ENCODE measurements around the gene HMGCLL1.

The HMGCLL1 gene

DNA sequence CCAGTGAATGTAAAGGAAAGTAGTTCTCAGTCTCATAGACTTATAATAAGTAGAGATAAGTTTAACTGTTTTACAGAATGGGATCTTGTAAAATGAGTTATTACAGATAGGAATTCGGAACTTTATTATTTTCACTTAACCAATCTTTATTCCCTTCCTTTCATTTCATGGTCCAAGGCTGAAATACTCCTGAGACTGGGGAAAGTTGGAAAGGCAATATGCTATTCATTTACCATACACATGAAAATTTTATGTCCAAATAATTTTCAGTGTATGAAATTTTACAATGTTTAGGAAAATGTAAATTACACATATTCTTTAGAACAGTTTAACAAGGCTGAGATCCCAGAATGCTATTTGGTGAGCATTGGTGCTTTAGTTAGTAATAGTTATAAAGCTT, 62.3 kb downstream of the HMGCLL1 start:
- H3K4me3 ChIP-seq (replicated peaks; ENCODE audit: insufficient read depth, low read length), result no peak overlapping the region
- no peak for DNase-seq (ENCODE audit: low read depth in 1 of 2, low spot score in 1 of 2)
- no peak overlapping the region for H3K27ac ChIP-seq (replicated peaks)
- no peaks in the 10 kb centered on the region for H3K27me3 ChIP-seq (ENCODE audit: insufficient read depth, poor library complexity, severe bottlenecking)
- TF ChIP-seq, protein P1, sequence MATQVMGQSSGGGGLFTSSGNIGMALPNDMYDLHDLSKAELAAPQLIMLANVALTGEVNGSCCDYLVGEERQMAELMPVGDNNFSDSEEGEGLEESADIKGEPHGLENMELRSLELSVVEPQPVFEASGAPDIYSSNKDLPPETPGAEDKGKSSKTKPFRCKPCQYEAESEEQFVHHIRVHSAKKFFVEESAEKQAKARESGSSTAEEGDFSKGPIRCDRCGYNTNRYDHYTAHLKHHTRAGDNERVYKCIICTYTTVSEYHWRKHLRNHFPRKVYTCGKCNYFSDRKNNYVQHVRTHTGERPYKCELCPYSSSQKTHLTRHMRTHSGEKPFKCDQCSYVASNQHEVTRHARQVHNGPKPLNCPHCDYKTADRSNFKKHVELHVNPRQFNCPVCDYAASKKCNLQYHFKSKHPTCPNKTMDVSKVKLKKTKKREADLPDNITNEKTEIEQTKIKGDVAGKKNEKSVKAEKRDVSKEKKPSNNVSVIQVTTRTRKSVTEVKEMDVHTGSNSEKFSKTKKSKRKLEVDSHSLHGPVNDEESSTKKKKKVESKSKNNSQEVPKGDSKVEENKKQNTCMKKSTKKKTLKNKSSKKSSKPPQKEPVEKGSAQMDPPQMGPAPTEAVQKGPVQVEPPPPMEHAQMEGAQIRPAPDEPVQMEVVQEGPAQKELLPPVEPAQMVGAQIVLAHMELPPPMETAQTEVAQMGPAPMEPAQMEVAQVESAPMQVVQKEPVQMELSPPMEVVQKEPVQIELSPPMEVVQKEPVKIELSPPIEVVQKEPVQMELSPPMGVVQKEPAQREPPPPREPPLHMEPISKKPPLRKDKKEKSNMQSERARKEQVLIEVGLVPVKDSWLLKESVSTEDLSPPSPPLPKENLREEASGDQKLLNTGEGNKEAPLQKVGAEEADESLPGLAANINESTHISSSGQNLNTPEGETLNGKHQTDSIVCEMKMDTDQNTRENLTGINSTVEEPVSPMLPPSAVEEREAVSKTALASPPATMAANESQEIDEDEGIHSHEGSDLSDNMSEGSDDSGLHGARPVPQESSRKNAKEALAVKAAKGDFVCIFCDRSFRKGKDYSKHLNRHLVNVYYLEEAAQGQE (IDR thresholded peaks at IDR 0.05; ENCODE audit: insufficient replicate concordance, low read depth), result no peak
- TF ChIP-seq SPI1 (IDR thresholded peaks at IDR 0.05; ENCODE audit: borderline replicate concordance, low read depth) (no peak), GABPA (IDR thresholded peaks at IDR 0.05; ENCODE audit: low read depth) (no peak), POLR2AphosphoS5 (IDR thresholded peaks at IDR 0.05; ENCODE audit: low read depth) (no peak)
- TF ChIP-seq, protein P2, sequence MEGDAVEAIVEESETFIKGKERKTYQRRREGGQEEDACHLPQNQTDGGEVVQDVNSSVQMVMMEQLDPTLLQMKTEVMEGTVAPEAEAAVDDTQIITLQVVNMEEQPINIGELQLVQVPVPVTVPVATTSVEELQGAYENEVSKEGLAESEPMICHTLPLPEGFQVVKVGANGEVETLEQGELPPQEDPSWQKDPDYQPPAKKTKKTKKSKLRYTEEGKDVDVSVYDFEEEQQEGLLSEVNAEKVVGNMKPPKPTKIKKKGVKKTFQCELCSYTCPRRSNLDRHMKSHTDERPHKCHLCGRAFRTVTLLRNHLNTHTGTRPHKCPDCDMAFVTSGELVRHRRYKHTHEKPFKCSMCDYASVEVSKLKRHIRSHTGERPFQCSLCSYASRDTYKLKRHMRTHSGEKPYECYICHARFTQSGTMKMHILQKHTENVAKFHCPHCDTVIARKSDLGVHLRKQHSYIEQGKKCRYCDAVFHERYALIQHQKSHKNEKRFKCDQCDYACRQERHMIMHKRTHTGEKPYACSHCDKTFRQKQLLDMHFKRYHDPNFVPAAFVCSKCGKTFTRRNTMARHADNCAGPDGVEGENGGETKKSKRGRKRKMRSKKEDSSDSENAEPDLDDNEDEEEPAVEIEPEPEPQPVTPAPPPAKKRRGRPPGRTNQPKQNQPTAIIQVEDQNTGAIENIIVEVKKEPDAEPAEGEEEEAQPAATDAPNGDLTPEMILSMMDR (IDR thresholded peaks at IDR 0.05; ENCODE audit: insufficient read depth, low read length), result no peak

DNA sequence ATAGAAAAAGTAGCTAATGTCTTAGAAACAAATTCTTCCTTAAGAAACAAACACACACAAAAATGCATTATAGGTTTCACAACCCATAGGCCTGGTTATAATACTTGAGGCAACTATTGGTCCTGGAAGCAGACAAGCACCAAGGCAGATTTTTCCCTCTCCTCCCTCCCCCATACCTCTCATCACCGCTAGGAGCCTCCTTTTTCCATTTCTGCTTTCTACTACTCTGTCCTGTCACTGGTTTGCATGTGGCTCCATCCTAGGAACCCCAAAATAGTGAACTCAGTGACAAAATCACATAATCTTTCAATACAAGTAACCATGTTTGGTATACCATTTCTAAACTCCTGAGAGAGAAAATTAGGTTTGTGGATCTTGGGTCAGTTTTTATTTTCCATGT, 66.1 kb downstream of the HMGCLL1 start:
- DNase-seq (ENCODE audit: low read depth in 1 of 2, low spot score in 1 of 2), result no peak
- Histone ChIP-seq H3K27me3 (ENCODE audit: insufficient read depth, poor library complexity, severe bottlenecking) (no peaks in the 10 kb centered on the region), H3K27ac (replicated peaks) (no peak overlapping the region), H3K4me3 (replicated peaks; ENCODE audit: insufficient read depth, low read length) (no peak overlapping the region)
- TF ChIP-seq POLR2AphosphoS5 (IDR thresholded peaks at IDR 0.05; ENCODE audit: low read depth) (no peak), SPI1 (IDR thresholded peaks at IDR 0.05; ENCODE audit: borderline replicate concordance, low read depth) (no peak), GABPA (IDR thresholded peaks at IDR 0.05; ENCODE audit: low read depth) (no peak)
- TF ChIP-seq, protein P1 (IDR thresholded peaks at IDR 0.05; ENCODE audit: insufficient replicate concordance, low read depth), result no peak
- TF ChIP-seq, protein P2 (IDR thresholded peaks at IDR 0.05; ENCODE audit: insufficient read depth, low read length), result no peak

DNA sequence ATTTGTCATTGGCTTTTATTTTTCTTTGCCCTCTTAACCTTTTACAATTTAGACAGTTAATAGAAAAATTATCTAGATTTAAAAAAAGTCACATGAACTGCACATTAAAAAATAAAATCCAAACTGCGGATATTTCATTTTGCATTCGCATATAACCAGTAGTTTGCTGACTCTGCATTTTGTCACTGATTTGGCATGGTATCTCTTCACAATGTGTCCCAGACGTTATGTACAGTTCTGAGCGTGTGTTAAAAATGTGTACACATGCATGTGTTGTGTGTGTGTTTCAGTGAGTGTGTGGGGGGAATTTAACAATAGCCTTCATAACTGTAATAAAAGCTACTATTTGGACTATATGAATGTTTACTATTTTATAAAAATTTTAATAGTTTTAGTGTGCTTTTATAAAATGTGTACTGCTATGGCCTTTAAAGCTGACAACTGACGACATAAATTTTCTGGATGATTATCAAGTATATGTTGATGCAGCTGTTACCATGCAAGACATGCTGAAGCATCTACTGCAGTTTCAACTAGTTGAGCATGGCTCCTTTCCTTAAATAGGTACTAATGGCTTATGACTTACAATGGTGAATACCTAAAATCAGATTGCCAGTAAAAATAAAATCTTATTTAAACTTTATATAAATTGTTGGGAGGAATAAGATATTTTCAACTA, 67.7 kb downstream of the HMGCLL1 start:
- no peak for DNase-seq (ENCODE audit: low read depth in 1 of 2, low spot score in 1 of 2)
- H3K27me3 ChIP-seq (ENCODE audit: insufficient read depth, poor library complexity, severe bottlenecking), result no peaks in the 10 kb centered on the region
- TF ChIP-seq, protein P1 (IDR thresholded peaks at IDR 0.05; ENCODE audit: insufficient replicate concordance, low read depth), result no peak
- TF ChIP-seq POLR2AphosphoS5 (IDR thresholded peaks at IDR 0.05; ENCODE audit: low read depth) (no peak), GABPA (IDR thresholded peaks at IDR 0.05; ENCODE audit: low read depth) (no peak), SPI1 (IDR thresholded peaks at IDR 0.05; ENCODE audit: borderline replicate concordance, low read depth) (no peak)
- TF ChIP-seq, protein P2 (IDR thresholded peaks at IDR 0.05; ENCODE audit: insufficient read depth, low read length), result no peak
- no peak overlapping the region for H3K4me3 ChIP-seq (replicated peaks; ENCODE audit: insufficient read depth, low read length)
- no peak overlapping the region for H3K27ac ChIP-seq (replicated peaks)

Data from HL-60 (cell line).